Liver (tissue), 9 donors: Measurements from ENCODE around the gene MSL1. TPM values are rescaled to one million over a fixed set of nuclear protein-coding genes. Genes with fewer than 3 reads are reported as not detected.

Experiments used
- DNase-seq: peaks from one replicate; pipeline ENCODE4 v3.0.0-alpha.2; 2017; ENCODE audit warnings: low spot score
- H3K27ac ChIP-seq, 2 donors: one replicate each; pipeline ENCODE4 v1.7.0; 2013; ENCODE audit warnings: inconsistent platforms in 2 of 2, low read length in 2 of 2, control low read depth in 1 of 2, low read depth in 1 of 2, mild to moderate bottlenecking in 1 of 2
- H3K27me3 ChIP-seq, 4 donors: one replicate each; pipeline versions ENCODE4 v1.6.1 to v1.7.0; 2013; ENCODE audit warnings: low read length in 3 of 4, inconsistent platforms in 1 of 4, mild to moderate bottlenecking in 1 of 4, moderate library complexity in 1 of 4; ENCODE audit not compliant: control insufficient read depth in 4 of 4, insufficient read depth in 4 of 4
- H3K36me3 ChIP-seq, 4 donors: one replicate each; pipeline versions ENCODE4 v1.6.1 to v1.7.0; 2013; ENCODE audit warnings: low read length in 3 of 4, mild to moderate bottlenecking in 3 of 4, low read depth in 1 of 4, moderate library complexity in 1 of 4; ENCODE audit not compliant: control insufficient read depth in 4 of 4, insufficient read depth in 3 of 4
- H3K4me1 ChIP-seq, 4 donors: one replicate each; pipeline versions ENCODE4 v1.6.1 to v1.7.0; 2013; ENCODE audit warnings: low read length in 3 of 4, mild to moderate bottlenecking in 3 of 4, moderate library complexity in 1 of 4; ENCODE audit not compliant: control insufficient read depth in 4 of 4, insufficient read depth in 4 of 4
- H3K4me3 ChIP-seq, 3 donors: one replicate each; pipeline versions ENCODE4 v1.6.1 to v1.7.0; 2013; ENCODE audit warnings: low read length in 3 of 3, control low read depth in 1 of 3, low read depth in 1 of 3, mild to moderate bottlenecking in 1 of 3
- H3K9ac ChIP-seq, 2 donors: one replicate each; pipeline ENCODE4 v1.7.0; 2013; ENCODE audit warnings: low read length in 2 of 2, mild to moderate bottlenecking in 2 of 2, moderate library complexity in 2 of 2, control low read depth in 1 of 2, low read depth in 1 of 2
- H3K9me3 ChIP-seq, 4 donors: one replicate each; pipeline versions ENCODE4 v1.6.1 to v1.7.0; 2013; ENCODE audit warnings: low read length in 3 of 4; ENCODE audit not compliant: control insufficient read depth in 4 of 4
- EGR1 ChIP-seq, 2 donors: IDR thresholded peaks; 2 replicates each; pipeline ENCODE4 v1.6.1; 2016 to 2018; ENCODE audit warnings: antibody characterized with exemption in 2 of 2, low read depth in 2 of 2
- FOXA1 ChIP-seq: IDR thresholded peaks from 2 replicates; pipeline ENCODE4 v1.6.1; 2016; ENCODE audit warnings: antibody characterized with exemption
- FOXA2 ChIP-seq: IDR thresholded peaks from 2 replicates; pipeline ENCODE4 v1.6.1; 2016; ENCODE audit warnings: antibody characterized with exemption
- GABPA ChIP-seq, 2 donors: IDR thresholded peaks in 1 of 2; conservative IDR thresholded peaks in 1 of 2; 2 replicates each; pipeline ENCODE4 v1.6.1; 2016; ENCODE audit warnings: antibody characterized with exemption in 2 of 2, mild to moderate bottlenecking in 1 of 2, moderate library complexity in 1 of 2
- HNF4A ChIP-seq, 2 donors: conservative IDR thresholded peaks; 2 replicates each; pipeline ENCODE4 v1.6.1; 2016; ENCODE audit warnings: antibody characterized with exemption in 2 of 2, mild to moderate bottlenecking in 2 of 2
- HNF4G ChIP-seq: IDR thresholded peaks from 2 replicates; pipeline ENCODE4 v1.6.1; 2016; ENCODE audit warnings: antibody characterized with exemption
- JUND ChIP-seq, 2 donors: IDR thresholded peaks; 2 replicates each; pipeline ENCODE4 v1.6.1; 2016; ENCODE audit warnings: antibody characterized with exemption in 2 of 2
- MAX ChIP-seq: IDR thresholded peaks from 2 replicates; pipeline ENCODE4 v1.6.1; 2016; ENCODE audit warnings: antibody characterized with exemption
- NR2F2 ChIP-seq: IDR thresholded peaks from 2 replicates; pipeline ENCODE4 v1.6.1; 2016; ENCODE audit warnings: antibody characterized with exemption
- RAD21 ChIP-seq, 2 donors: IDR thresholded peaks; 2 replicates each; pipeline ENCODE4 v1.6.1; 2016; ENCODE audit warnings: antibody characterized with exemption in 2 of 2, mild to moderate bottlenecking in 2 of 2
- RXRA ChIP-seq, 2 donors: IDR thresholded peaks; 2 replicates each; pipeline ENCODE4 v1.6.1; 2017 to 2018; ENCODE audit warnings: antibody characterized with exemption in 2 of 2, mild to moderate bottlenecking in 1 of 2
- SP1 ChIP-seq: IDR thresholded peaks from 2 replicates; pipeline ENCODE4 v1.6.1; 2018; ENCODE audit warnings: antibody characterized with exemption, mild to moderate bottlenecking
- TAF1 ChIP-seq: conservative IDR thresholded peaks from 2 replicates; pipeline ENCODE4 v1.6.1; 2016; ENCODE audit warnings: antibody characterized with exemption, mild to moderate bottlenecking
- YY1 ChIP-seq: IDR thresholded peaks from 2 replicates; pipeline ENCODE4 v1.6.1; 2016; ENCODE audit warnings: antibody characterized with exemption, mild to moderate bottlenecking
- ZBTB33 ChIP-seq: IDR thresholded peaks from 2 replicates; pipeline ENCODE4 v1.6.1; 2016; ENCODE audit warnings: antibody characterized with exemption
- WGBS: extraction: QIAGEN DNeasy Blood & Tissue Kit; methylation state at CpG from one replicate; pipeline ENCODE4 v1.1.7; 2013; 5-methylcytosine and 5-hydroxymethylcytosine counted together
- polyA plus RNA-seq, 2 donors: library from polyadenylated mRNA; stranded (reverse) in 1 of 2; unstranded in 1 of 2; fragments of 200-250 nt in 1 of 2; fragments of >200 nt in 1 of 2; fragmentation: Nextera tagmentation in 1 of 2; extraction: Ambion mirVana in 1 of 2; gene quantifications; one replicate each; pipeline versions ENCODE4 v1.2.1 to v1.2.3, GENCODE V29; 2013 to 2015
- total RNA-seq, 2 donors: library from RNA; depleted of rRNA; stranded (reverse); fragments of >200 nt; gene quantifications; one replicate each; pipeline ENCODE4 v1.2.3, GENCODE V29; 2014
- TF ChIP-seq, protein P1 (sequence below): fragments of 150-350 bp; IDR thresholded peaks from 2 replicates; pipeline ENCODE4 v1.5.1; 2017; ENCODE audit warnings: improper control_type of control experiment, low read depth, low read length; ENCODE audit not compliant: missing input control
- TF ChIP-seq, protein P2 (sequence below): IDR thresholded peaks from 2 replicates; pipeline ENCODE4 v1.6.1; 2016; ENCODE audit warnings: antibody characterized with exemption, mild to moderate bottlenecking
- TF ChIP-seq, protein P3 (sequence below): IDR thresholded peaks from 2 replicates; pipeline ENCODE4 v1.6.1; 2016; ENCODE audit warnings: antibody characterized with exemption
- donor health status: healthy.
- donor health status: healthy.
- donor health status: healthy.
- donor health status: healthy.
- donor health status: healthy.

Gene MSL1
- total and polyA plus RNA-seq, 4 donors: 7.9 to 43.7 (median 23.6) TPM

- Histone ChIP-seq H3K4me1 (no peaks in the 10 kb centered on the region), H3K9ac (no peak overlapping the region)
- TF ChIP-seq TAF1 (no peak), JUND (IDR thresholded peaks at IDR 0.05) (no peak), FOXA2 (no peak), SP1 (no peak), YY1 (peak; percentile 28), RAD21 (IDR thresholded peaks at IDR 0.05) (no peak), NR2F2 (no peak), HNF4A (conservative IDR thresholded peaks at IDR 0.05) (no peak)
- TF ChIP-seq, protein P1, sequence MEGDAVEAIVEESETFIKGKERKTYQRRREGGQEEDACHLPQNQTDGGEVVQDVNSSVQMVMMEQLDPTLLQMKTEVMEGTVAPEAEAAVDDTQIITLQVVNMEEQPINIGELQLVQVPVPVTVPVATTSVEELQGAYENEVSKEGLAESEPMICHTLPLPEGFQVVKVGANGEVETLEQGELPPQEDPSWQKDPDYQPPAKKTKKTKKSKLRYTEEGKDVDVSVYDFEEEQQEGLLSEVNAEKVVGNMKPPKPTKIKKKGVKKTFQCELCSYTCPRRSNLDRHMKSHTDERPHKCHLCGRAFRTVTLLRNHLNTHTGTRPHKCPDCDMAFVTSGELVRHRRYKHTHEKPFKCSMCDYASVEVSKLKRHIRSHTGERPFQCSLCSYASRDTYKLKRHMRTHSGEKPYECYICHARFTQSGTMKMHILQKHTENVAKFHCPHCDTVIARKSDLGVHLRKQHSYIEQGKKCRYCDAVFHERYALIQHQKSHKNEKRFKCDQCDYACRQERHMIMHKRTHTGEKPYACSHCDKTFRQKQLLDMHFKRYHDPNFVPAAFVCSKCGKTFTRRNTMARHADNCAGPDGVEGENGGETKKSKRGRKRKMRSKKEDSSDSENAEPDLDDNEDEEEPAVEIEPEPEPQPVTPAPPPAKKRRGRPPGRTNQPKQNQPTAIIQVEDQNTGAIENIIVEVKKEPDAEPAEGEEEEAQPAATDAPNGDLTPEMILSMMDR: no peak
Observed at GRCh38 chr17:40130352-40131042, 8.7 kb downstream of the MSL1 start.

DNA sequence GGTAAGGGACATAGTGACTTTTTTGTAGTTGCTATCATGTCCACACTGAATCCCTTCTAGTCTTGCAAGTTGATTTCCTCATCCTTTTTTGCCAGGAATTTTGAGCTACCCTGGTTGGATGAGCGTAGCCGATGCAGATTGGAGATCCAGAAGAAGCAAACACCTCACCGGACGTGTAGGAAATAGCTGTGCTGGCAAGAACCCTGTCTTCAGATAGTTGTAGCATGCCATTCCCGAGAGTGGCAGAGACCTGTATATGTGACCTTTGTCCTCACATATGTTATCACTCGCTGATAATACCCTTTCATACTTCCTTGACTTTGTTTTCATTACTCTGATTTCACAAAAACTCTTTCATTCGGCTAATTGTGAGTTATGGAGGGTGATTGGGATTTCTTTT is 12.4 kb downstream of the MSL1 start:
- DNase-seq: no peak
- no peak overlapping the region for H3K27ac ChIP-seq

More at GRCh38 chr17:40130352-40131042, 8.7 kb downstream of the MSL1 start:
- Histone ChIP-seq H3K27me3 (no peaks in the 10 kb centered on the region), H3K4me3 (no peak overlapping the region), H3K27ac (peak overlapping the region in 1 of 2 donors; percentile 51), H3K36me3 (peaks cover 12 to 54% (median 52%) of the 10 kb centered on the region in 4 donors), H3K9me3 (no peaks in the 10 kb centered on the region)
- DNase-seq: no peak
- 79% methylated on average over 7 of the region's 7 CpGs for WGBS

GRCh38 chr17:40135817-40136216 is 14.0 kb downstream of the MSL1 start:
- Histone ChIP-seq H3K36me3 (peaks cover 11 to 39% (median 38%) of the 10 kb centered on the region in 4 donors), H3K4me1 (peaks cover 0 to 8% (median 1%) of the 10 kb centered on the region in 4 donors), H3K9me3 (no peaks in the 10 kb centered on the region), H3K4me3 (no peak overlapping the region), H3K9ac (no peak overlapping the region), H3K27ac (no peak overlapping the region), H3K27me3 (no peaks in the 10 kb centered on the region)
- 93% methylated on average over 3 of the region's 3 CpGs for WGBS
- DNase-seq: no peak
- TF ChIP-seq, protein P2, sequence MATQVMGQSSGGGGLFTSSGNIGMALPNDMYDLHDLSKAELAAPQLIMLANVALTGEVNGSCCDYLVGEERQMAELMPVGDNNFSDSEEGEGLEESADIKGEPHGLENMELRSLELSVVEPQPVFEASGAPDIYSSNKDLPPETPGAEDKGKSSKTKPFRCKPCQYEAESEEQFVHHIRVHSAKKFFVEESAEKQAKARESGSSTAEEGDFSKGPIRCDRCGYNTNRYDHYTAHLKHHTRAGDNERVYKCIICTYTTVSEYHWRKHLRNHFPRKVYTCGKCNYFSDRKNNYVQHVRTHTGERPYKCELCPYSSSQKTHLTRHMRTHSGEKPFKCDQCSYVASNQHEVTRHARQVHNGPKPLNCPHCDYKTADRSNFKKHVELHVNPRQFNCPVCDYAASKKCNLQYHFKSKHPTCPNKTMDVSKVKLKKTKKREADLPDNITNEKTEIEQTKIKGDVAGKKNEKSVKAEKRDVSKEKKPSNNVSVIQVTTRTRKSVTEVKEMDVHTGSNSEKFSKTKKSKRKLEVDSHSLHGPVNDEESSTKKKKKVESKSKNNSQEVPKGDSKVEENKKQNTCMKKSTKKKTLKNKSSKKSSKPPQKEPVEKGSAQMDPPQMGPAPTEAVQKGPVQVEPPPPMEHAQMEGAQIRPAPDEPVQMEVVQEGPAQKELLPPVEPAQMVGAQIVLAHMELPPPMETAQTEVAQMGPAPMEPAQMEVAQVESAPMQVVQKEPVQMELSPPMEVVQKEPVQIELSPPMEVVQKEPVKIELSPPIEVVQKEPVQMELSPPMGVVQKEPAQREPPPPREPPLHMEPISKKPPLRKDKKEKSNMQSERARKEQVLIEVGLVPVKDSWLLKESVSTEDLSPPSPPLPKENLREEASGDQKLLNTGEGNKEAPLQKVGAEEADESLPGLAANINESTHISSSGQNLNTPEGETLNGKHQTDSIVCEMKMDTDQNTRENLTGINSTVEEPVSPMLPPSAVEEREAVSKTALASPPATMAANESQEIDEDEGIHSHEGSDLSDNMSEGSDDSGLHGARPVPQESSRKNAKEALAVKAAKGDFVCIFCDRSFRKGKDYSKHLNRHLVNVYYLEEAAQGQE: no peak
- TF ChIP-seq YY1: no peak
- no peak for TF ChIP-seq JUND (IDR thresholded peaks at IDR 0.05)
- TF ChIP-seq MAX: no peak
- no peak for TF ChIP-seq RAD21 (IDR thresholded peaks at IDR 0.05)
- no peak for TF ChIP-seq TAF1
- no peak for TF ChIP-seq EGR1 (IDR thresholded peaks at IDR 0.05; ENCODE audit: low read depth in 2 of 2)
- no peak for TF ChIP-seq FOXA1
- no peak for TF ChIP-seq GABPA (IDR thresholded peaks at IDR 0.05 in 1 of 2, conservative IDR thresholded peaks at IDR 0.05 in 1 of 2)
- TF ChIP-seq RXRA (IDR thresholded peaks at IDR 0.05): no peak
- no peak for TF ChIP-seq NR2F2
- TF ChIP-seq FOXA2: no peak
- TF ChIP-seq SP1: no peak
- no peak for TF ChIP-seq HNF4G
- no peak for TF ChIP-seq ZBTB33
- TF ChIP-seq, protein P3, sequence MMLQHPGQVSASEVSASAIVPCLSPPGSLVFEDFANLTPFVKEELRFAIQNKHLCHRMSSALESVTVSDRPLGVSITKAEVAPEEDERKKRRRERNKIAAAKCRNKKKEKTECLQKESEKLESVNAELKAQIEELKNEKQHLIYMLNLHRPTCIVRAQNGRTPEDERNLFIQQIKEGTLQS: no peak

More for the DNA sequence above, 12.4 kb downstream of the MSL1 start:
- no peak overlapping the region for H3K4me3 ChIP-seq
- peaks cover 0 to 1% (median 0%) of the 10 kb centered on the region in 4 donors for H3K4me1 ChIP-seq
- no peak overlapping the region for H3K9ac ChIP-seq
- 79% methylated on average over 7 of the region's 7 CpGs for WGBS
- no peak for TF ChIP-seq SP1
- no peak for TF ChIP-seq RAD21 (IDR thresholded peaks at IDR 0.05)
- peaks cover 14 to 51% (median 49%) of the 10 kb centered on the region in 4 donors for H3K36me3 ChIP-seq
- no peaks in the 10 kb centered on the region for H3K27me3 ChIP-seq
- no peaks in the 10 kb centered on the region for H3K9me3 ChIP-seq
